OCI-LY3 (cell line): Measurements from ENCODE around the gene ARX.

Experiments
- H2AFZ ChIP-seq: fragments of 200-600, 300-600 bp; shearing (Covaris generic); 2 replicates; pipeline ENCODE4 v1.6.0; 2014; ENCODE audit warnings: antibody characterized with exemption, low read depth, low read length
- H3K27ac ChIP-seq: fragments of 200-600, 300-600 bp; sonication (generic); 2 replicates; pipeline ENCODE4 v1.5.1; 2014; ENCODE audit warnings: mild to moderate bottlenecking, low read length, moderate library complexity, mixed read lengths
- H3K27me3 ChIP-seq: fragments of 200-600, 300-600 bp; sonication (generic); 2 replicates; pipeline ENCODE4 v1.6.1; 2014; ENCODE audit warnings: low read depth, low read length, mixed read lengths
- H3K36me3 ChIP-seq: fragments of 200-600, 300-600 bp; sonication (generic); replicated peaks from 2 replicates; pipeline ENCODE3; 2014; ENCODE audit warnings: low read depth, low read length, mixed read lengths
- H3K4me1 ChIP-seq: fragments of 300-600, 200-600 bp; sonication (generic); 2 replicates; pipeline ENCODE4 v1.6.1; 2014; ENCODE audit warnings: low read length, mixed read lengths
- H3K4me2 ChIP-seq: fragments of 200-600, 300-600 bp; sonication (generic); 2 replicates; pipeline ENCODE4 v1.6.1; 2014; ENCODE audit warnings: low read length, mixed read lengths
- H3K4me3 ChIP-seq: fragments of 300-600, 200-600 bp; sonication (generic); 2 replicates; pipeline ENCODE4 v1.5.1; 2014; ENCODE audit warnings: antibody characterized with exemption, mild to moderate bottlenecking, low read length, moderate library complexity
- H3K79me2 ChIP-seq: fragments of 300-600, 200-600 bp; shearing (Covaris generic); 2 replicates; pipeline ENCODE4 v1.6.1; 2014; ENCODE audit warnings: mild to moderate bottlenecking, low read length, mixed read lengths
- H3K9ac ChIP-seq: fragments of 300-600, 200-600 bp; shearing (Covaris generic); 2 replicates; pipeline ENCODE4 v1.6.0; 2014; ENCODE audit warnings: mild to moderate bottlenecking, low read length, moderate library complexity
- H3K9me3 ChIP-seq: fragments of 200-600, 300-600 bp; shearing (Covaris generic); 2 replicates; pipeline ENCODE4 v1.6.1; 2014; ENCODE audit warnings: low read length, mixed read lengths; ENCODE audit not compliant: insufficient read depth
- H4K20me1 ChIP-seq: fragments of 200-600, 300-600 bp; sonication (generic); 2 replicates; pipeline ENCODE4 v1.6.1; 2016; ENCODE audit warnings: low read length, mixed read lengths; ENCODE audit not compliant: insufficient read depth
- CTCF ChIP-seq: fragments of 200-600, 300-600 bp; sonication (generic); IDR thresholded peaks from 2 replicates; pipeline ENCODE4 v1.5.1; 2014; ENCODE audit warnings: antibody characterized with exemption, low read length, low read depth
- EZH2phosphoT487 ChIP-seq: fragments of 200-600 bp; shearing (Covaris generic); IDR thresholded peaks from 2 replicates; pipeline ENCODE4 v1.6.1; 2018; ENCODE audit warnings: antibody characterized with exemption, mixed run types, low read depth

Gene ARX

GRCh38 chrX:25025615-25026014 is 9.8 kb upstream of the ARX start:
- H3K27me3 ChIP-seq, result no peaks in the 10 kb centered on the region
- no peaks in the 10 kb centered on the region for H3K36me3 ChIP-seq
- H3K9ac ChIP-seq, result no peak overlapping the region
- no peak for TF ChIP-seq CTCF
- TF ChIP-seq EZH2phosphoT487, result no peak
- H3K4me1 ChIP-seq, result no peaks in the 10 kb centered on the region
- H3K4me3 ChIP-seq, result no peak overlapping the region
- no peak overlapping the region for H3K27ac ChIP-seq
- H4K20me1 ChIP-seq, result no peaks in the 10 kb centered on the region
- no peaks in the 10 kb centered on the region for H3K79me2 ChIP-seq
- H3K4me2 ChIP-seq, result no peak overlapping the region
- H2AFZ ChIP-seq, result no peak overlapping the region
- H3K9me3 ChIP-seq, result no peaks in the 10 kb centered on the region

- Histone ChIP-seq H3K79me2 (no peaks in the 10 kb centered on the region), H3K4me3 (no peak overlapping the region), H3K9me3 (no peaks in the 10 kb centered on the region), H3K4me1 (no peaks in the 10 kb centered on the region), H2AFZ (no peak overlapping the region), H3K9ac (no peak overlapping the region), H3K27ac (no peak overlapping the region), H3K27me3 (no peaks in the 10 kb centered on the region), H4K20me1 (no peaks in the 10 kb centered on the region), H3K36me3 (no peaks in the 10 kb centered on the region), H3K4me2 (no peak overlapping the region)
- no peak for TF ChIP-seq CTCF
- no peak for TF ChIP-seq EZH2phosphoT487
Observed at GRCh38 chrX:25023908-25024307, 8.1 kb upstream of the ARX start.

GRCh38 chrX:25022499-25023325 is 6.9 kb upstream of the ARX start:
- no peak overlapping the region for H3K4me2 ChIP-seq
- no peak overlapping the region for H2AFZ ChIP-seq
- no peaks in the 10 kb centered on the region for H4K20me1 ChIP-seq
- no peaks in the 10 kb centered on the region for H3K4me1 ChIP-seq
- no peak overlapping the region for H3K27ac ChIP-seq
- H3K4me3 ChIP-seq, result no peak overlapping the region
- TF ChIP-seq EZH2phosphoT487, result no peak
- no peak for TF ChIP-seq CTCF
- no peaks in the 10 kb centered on the region for H3K9me3 ChIP-seq
- no peaks in the 10 kb centered on the region for H3K36me3 ChIP-seq
- no peaks in the 10 kb centered on the region for H3K79me2 ChIP-seq
- H3K27me3 ChIP-seq, result no peaks in the 10 kb centered on the region
- no peak overlapping the region for H3K9ac ChIP-seq

GRCh38 chrX:25020905-25021449 is 5.2 kb upstream of the ARX start:
- no peaks in the 10 kb centered on the region for H3K27me3 ChIP-seq

More at GRCh38 chrX:25020905-25021449, 5.2 kb upstream of the ARX start:
- H3K4me1 ChIP-seq, result no peaks in the 10 kb centered on the region
- H3K27ac ChIP-seq, result no peak overlapping the region
- TF ChIP-seq CTCF (no peak), EZH2phosphoT487 (no peak)
- no peak overlapping the region for H2AFZ ChIP-seq
- no peak overlapping the region for H3K4me2 ChIP-seq
- no peaks in the 10 kb centered on the region for H4K20me1 ChIP-seq
- H3K4me3 ChIP-seq, result no peak overlapping the region
- no peaks in the 10 kb centered on the region for H3K79me2 ChIP-seq
- no peak overlapping the region for H3K9ac ChIP-seq
- no peaks in the 10 kb centered on the region for H3K36me3 ChIP-seq
- H3K9me3 ChIP-seq, result no peaks in the 10 kb centered on the region
